H9 (cell line): ENCODE data around the gene MXRA7. TPM values are rescaled to one million over a fixed set of nuclear protein-coding genes. Genes with fewer than 3 reads are reported as not detected.

Experiments used
- DNase-seq: peaks from one replicate; pipeline ENCODE4 v3.0.0-alpha.2; 2017
- H2AFZ ChIP-seq: one replicate; pipeline ENCODE4 v1.6.1; 2013; ENCODE audit warnings: mild to moderate bottlenecking, low read length, control low read depth, moderate library complexity
- H2AK5ac ChIP-seq: 2 replicates; pipeline ENCODE4 v1.6.1; 2013; ENCODE audit warnings: low read length, control low read depth, mixed read lengths; ENCODE audit not compliant: insufficient read length
- H2BK120ac ChIP-seq: one replicate; pipeline ENCODE4 v1.6.1; 2013; ENCODE audit warnings: low read depth, mild to moderate bottlenecking, low read length, control low read depth, inconsistent platforms; ENCODE audit not compliant: poor library complexity, severe bottlenecking
- H2BK12ac ChIP-seq: 2 replicates; pipeline ENCODE4 v1.6.1; 2013; ENCODE audit warnings: low read length, control low read depth, mixed read lengths, low read depth; ENCODE audit not compliant: insufficient read length
- H2BK15ac ChIP-seq: 2 replicates; pipeline ENCODE4 v1.6.1; 2013; ENCODE audit warnings: low read depth, low read length, control low read depth
- H2BK20ac ChIP-seq: one replicate; pipeline ENCODE4 v1.6.1; 2013; ENCODE audit warnings: low read depth, mild to moderate bottlenecking, low read length, control low read depth, inconsistent platforms; ENCODE audit not compliant: poor library complexity, severe bottlenecking
- H2BK5ac ChIP-seq: 2 replicates; pipeline ENCODE4 v1.6.1; 2013; ENCODE audit warnings: low read length, control low read depth, mixed read lengths; ENCODE audit not compliant: insufficient read length
- H3K14ac ChIP-seq: 2 replicates; pipeline ENCODE4 v1.6.1; 2013; ENCODE audit warnings: low read length, control low read depth; ENCODE audit not compliant: insufficient read depth
- H3K18ac ChIP-seq: 2 replicates; pipeline ENCODE4 v1.6.1; 2013; ENCODE audit warnings: low read depth, mild to moderate bottlenecking, mixed read lengths, low read length, control low read depth; ENCODE audit not compliant: insufficient read length
- H3K23ac ChIP-seq: 2 replicates; pipeline ENCODE4 v1.6.1; 2013; ENCODE audit warnings: low read length, control low read depth, mixed read lengths, low read depth; ENCODE audit not compliant: insufficient read length
- H3K23me2 ChIP-seq: 2 replicates; pipeline ENCODE4 v1.6.1; 2013; ENCODE audit warnings: low read depth, mild to moderate bottlenecking, mixed read lengths, low read length, control low read depth; ENCODE audit not compliant: insufficient read length, poor library complexity, severe bottlenecking
- H3K27ac ChIP-seq: 2 replicates; pipeline ENCODE4 v1.5.1; 2013; ENCODE audit warnings: low read length, control low read depth, mixed read lengths, low read depth; ENCODE audit not compliant: insufficient read length
- H3K27me3 ChIP-seq: 2 replicates; pipeline ENCODE4 v1.6.1; 2013; ENCODE audit warnings: low read length, control low read depth, inconsistent platforms; ENCODE audit not compliant: insufficient read depth
- H3K4ac ChIP-seq: 2 replicates; pipeline ENCODE4 v1.6.1; 2013; ENCODE audit warnings: low read depth, mild to moderate bottlenecking, control low read depth, inconsistent platforms, low read length, moderate library complexity
- H3K4me1 ChIP-seq: 2 replicates; pipeline ENCODE4 v1.6.1; 2013; ENCODE audit warnings: low read length, control low read depth, inconsistent platforms; ENCODE audit not compliant: insufficient read depth
- H3K4me2 ChIP-seq: 2 replicates; pipeline ENCODE4 v1.6.1; 2013; ENCODE audit warnings: low read length, control low read depth, mixed read lengths; ENCODE audit not compliant: insufficient read length, insufficient read depth
- H3K56ac ChIP-seq: 2 replicates; pipeline ENCODE4 v1.6.1; 2013; ENCODE audit warnings: low read depth, mild to moderate bottlenecking, mixed read lengths, low read length, control low read depth; ENCODE audit not compliant: insufficient read length
- H3K79me1 ChIP-seq: 2 replicates; pipeline ENCODE4 v1.6.1; 2013; ENCODE audit warnings: low read depth, mild to moderate bottlenecking, moderate library complexity, low read length, control low read depth, inconsistent platforms; ENCODE audit not compliant: insufficient read depth, poor library complexity, severe bottlenecking
- H3K79me2 ChIP-seq: 2 replicates; pipeline ENCODE4 v1.6.1; 2013; ENCODE audit warnings: low read length, control low read depth, inconsistent platforms; ENCODE audit not compliant: insufficient read depth
- H3K9ac ChIP-seq: 2 replicates; pipeline ENCODE4 v1.6.1; 2013; ENCODE audit warnings: low read length, control low read depth, mixed read lengths; ENCODE audit not compliant: insufficient read length; ENCODE audit errors: extremely low read depth
- H3K9me3 ChIP-seq: one replicate; pipeline ENCODE4 v1.6.1; 2013; ENCODE audit warnings: low read depth, low read length, inconsistent platforms; ENCODE audit not compliant: control insufficient read depth
- H3T11ph ChIP-seq: one replicate; pipeline ENCODE4 v1.6.1; 2013; ENCODE audit warnings: mild to moderate bottlenecking, low read length, control low read depth, inconsistent platforms
- H4K20me1 ChIP-seq: one replicate; pipeline ENCODE4 v1.6.1; 2013; ENCODE audit not compliant: control insufficient read depth, insufficient read length, insufficient read depth
- H4K5ac ChIP-seq: 2 replicates; pipeline ENCODE4 v1.6.1; 2013; ENCODE audit warnings: low read depth, mild to moderate bottlenecking, mixed read lengths, low read length, control low read depth; ENCODE audit not compliant: insufficient read length
- H4K8ac ChIP-seq: replicated peaks from 2 replicates; pipeline ENCODE4 v1.6.1; 2013; ENCODE audit warnings: low read length, control low read depth, mixed read lengths, low read depth; ENCODE audit not compliant: insufficient read length
- H4K91ac ChIP-seq: 2 replicates; pipeline ENCODE4 v1.6.1; 2013; ENCODE audit warnings: low read depth, mild to moderate bottlenecking, moderate library complexity, mixed read lengths, low read length, control low read depth; ENCODE audit not compliant: insufficient read length
- H3K27ac Mint-ChIP-seq, 3 experiments: 2 replicates in 2 of 3; 3 replicates in 1 of 3; pipeline ENCODE4 v1.8.0; 2020 to 2021; ENCODE audit warnings: mixed read lengths in 3 of 3, mild to moderate bottlenecking in 1 of 3, moderate library complexity in 1 of 3
- H3K27me3 Mint-ChIP-seq: 2 replicates; pipeline ENCODE4 v1.8.0; 2021; ENCODE audit warnings: low read depth, mild to moderate bottlenecking, moderate library complexity, mixed read lengths
- H3K36me3 Mint-ChIP-seq, 3 experiments: 2 replicates in 2 of 3; 3 replicates in 1 of 3; pipeline ENCODE4 v1.8.0; 2020 to 2021; ENCODE audit warnings: low read depth in 3 of 3, mixed read lengths in 3 of 3; ENCODE audit not compliant: insufficient read depth in 1 of 3
- H3K4me1 Mint-ChIP-seq, 2 experiments: 2 replicates each; pipeline ENCODE4 v1.8.0; 2020; ENCODE audit warnings: mixed read lengths in 2 of 2
- H3K4me3 Mint-ChIP-seq, 2 experiments: 2 replicates in 1 of 2; 3 replicates in 1 of 2; pipeline ENCODE4 v1.8.0; 2020 to 2021; ENCODE audit warnings: mild to moderate bottlenecking in 2 of 2, mixed read lengths in 2 of 2, moderate library complexity in 1 of 2
- H3K9me3 Mint-ChIP-seq, 2 experiments: 2 replicates in 1 of 2; 3 replicates in 1 of 2; pipeline ENCODE4 v1.8.0; 2020; ENCODE audit warnings: mild to moderate bottlenecking in 2 of 2, mixed read lengths in 2 of 2, moderate library complexity in 1 of 2
- CTCF ChIP-seq: fragments of 200-600 bp; sonication (generic); conservative IDR thresholded peaks from 3 replicates; pipeline ENCODE4 v1.8.0; 2021; ENCODE audit warnings: antibody characterized with exemption, mild to moderate bottlenecking
- WGBS: extraction: QIAGEN DNeasy Blood & Tissue Kit; methylation state at CpG from one replicate; pipeline ENCODE4 v1.1.7; 2013; ENCODE audit warnings: missing lambda C conversion rate, low lambda C conversion rate, mixed read lengths; ENCODE audit not compliant: insufficient read length; ENCODE audit errors: extremely low coverage; 5-methylcytosine and 5-hydroxymethylcytosine counted together
- total RNA-seq: library from RNA; stranded (reverse); gene quantifications from 2 replicates; pipeline ENCODE4 v1.2.1, GENCODE V29; 2021

Gene MXRA7
- total RNA-seq, 1 experiment from 2014 or later, result 28.2 TPM

- Histone ChIP-seq H2BK15ac (no peak overlapping the region), H3K27me3 (no peaks in the 10 kb centered on the region), H2AK5ac (no peak overlapping the region), H3K27ac (no peak overlapping the region), H3K18ac (no peak overlapping the region), H3K4ac (no peak overlapping the region), H2BK120ac (no peak overlapping the region), H2AFZ (no peak overlapping the region), H3K23ac (no peak overlapping the region), H4K20me1 (no peaks in the 10 kb centered on the region), H3K79me2 (no peaks in the 10 kb centered on the region), H4K8ac (no peak overlapping the region), H3T11ph (no peak overlapping the region), H4K5ac (no peak overlapping the region), H3K9ac (no peak overlapping the region), H3K56ac (no peak overlapping the region), H3K23me2 (peaks cover 3% of the 10 kb centered on the region), H3K4me1 (peaks cover 3% of the 10 kb centered on the region; the same call in 1 of the 2 replicates), H2BK5ac (no peak overlapping the region), H3K9me3 (no peaks in the 10 kb centered on the region), H3K4me2 (no peak overlapping the region), H2BK12ac (no peak overlapping the region), H2BK20ac (no peak overlapping the region), H4K91ac (no peak overlapping the region), H3K79me1 (no peaks in the 10 kb centered on the region), H3K14ac (no peak overlapping the region)
- H3K27me3 Mint-ChIP-seq, result no peaks in the 10 kb centered on the region
- TF ChIP-seq CTCF, result no peak
- DNase-seq, result no peak
- H3K36me3 Mint-ChIP-seq, result no peaks in the 10 kb centered on the region
- H3K27ac Mint-ChIP-seq, result no peak overlapping the region
- peaks cover 16 to 30% of the 10 kb centered on the region in 2 experiments for H3K4me1 Mint-ChIP-seq
- no peaks in the 10 kb centered on the region for H3K9me3 Mint-ChIP-seq
- no CpG with 5 or more reads among the region's 13 CpGs for WGBS
- H3K4me3 Mint-ChIP-seq, result no peak overlapping the region
Measured at GRCh38 chr17:76690596-76691280, 20.0 kb downstream of the MXRA7 start.
